Ishikawa (cell line): ENCODE data around the gene ACAA2.

Source experiments
- CEBPB ChIP-seq: IDR thresholded peaks from 2 replicates; pipeline ENCODE4 v1.6.1; 2012
- CREB1 ChIP-seq: IDR thresholded peaks from 2 replicates; pipeline ENCODE4 v1.6.1; 2012; ENCODE audit warnings: low read depth
- EGR1 ChIP-seq: IDR thresholded peaks from 2 replicates; pipeline ENCODE4 v1.6.1; 2012
- EP300 ChIP-seq: IDR thresholded peaks from 2 replicates; pipeline ENCODE4 v1.6.1; 2012; ENCODE audit warnings: borderline replicate concordance
- FOXM1 ChIP-seq: IDR thresholded peaks from 2 replicates; pipeline ENCODE4 v1.6.1; 2012; ENCODE audit warnings: low read depth, borderline replicate concordance
- NFIC ChIP-seq: IDR thresholded peaks from 2 replicates; pipeline ENCODE4 v1.6.1; 2012
- RAD21 ChIP-seq: IDR thresholded peaks from 2 replicates; pipeline ENCODE4 v1.6.1; 2012; ENCODE audit warnings: low read depth
- TAF1 ChIP-seq: IDR thresholded peaks from 2 replicates; pipeline ENCODE4 v1.6.1; 2012; ENCODE audit warnings: low read depth, mild to moderate bottlenecking
- TCF12 ChIP-seq: IDR thresholded peaks from 2 replicates; pipeline ENCODE4 v1.6.1; 2012; ENCODE audit warnings: low read depth
- TEAD4 ChIP-seq: IDR thresholded peaks from 2 replicates; pipeline ENCODE4 v1.6.1; 2012
- YY1 ChIP-seq: IDR thresholded peaks from 2 replicates; pipeline ENCODE4 v1.6.1; 2012; ENCODE audit warnings: low read depth
- TF ChIP-seq, protein P1 (sequence below): IDR thresholded peaks from 2 replicates; pipeline ENCODE4 v1.6.1; 2012; ENCODE audit warnings: low read depth, mild to moderate bottlenecking
- TF ChIP-seq, protein P2 (sequence below): IDR thresholded peaks from 2 replicates; pipeline ENCODE4 v1.6.1; 2012
- TF ChIP-seq, protein P3 (sequence below): IDR thresholded peaks from 2 replicates; pipeline ENCODE4 v1.6.1; 2012

DNA sequence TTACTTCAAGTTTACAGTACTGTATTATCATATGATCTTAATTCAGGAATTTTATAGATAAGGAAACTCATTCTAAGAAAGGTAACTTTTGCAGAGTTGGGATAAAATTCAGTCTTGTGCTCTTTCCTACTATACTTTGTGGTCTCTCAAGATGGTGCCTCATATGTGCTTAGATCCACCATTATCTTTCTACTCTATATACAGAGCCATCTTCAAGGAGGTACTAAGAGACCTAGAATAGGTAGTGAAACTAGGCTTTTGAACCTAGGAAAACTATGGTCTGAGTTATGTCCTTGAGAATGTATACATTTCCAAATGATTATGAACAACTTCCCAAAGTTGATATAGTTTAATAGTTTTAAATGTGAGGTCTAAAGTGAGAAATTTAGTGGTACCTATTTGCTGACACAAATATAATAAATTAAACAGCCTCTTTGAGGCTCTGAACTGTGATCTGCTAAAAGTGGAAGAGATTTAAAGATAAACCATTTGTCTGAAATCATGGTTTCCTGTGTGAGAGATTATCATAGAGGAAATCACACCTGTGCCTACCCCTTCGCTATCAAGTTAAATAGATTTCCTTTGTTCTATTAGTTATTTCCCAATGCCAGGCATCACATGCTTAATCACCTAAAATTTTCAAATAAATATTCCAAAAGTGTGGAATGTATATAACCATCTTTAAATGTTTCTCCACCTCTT, 27.2 kb downstream of the ACAA2 start:
- TF ChIP-seq RAD21 = no peak
- no peak for TF ChIP-seq EP300
- TF ChIP-seq, protein P1, sequence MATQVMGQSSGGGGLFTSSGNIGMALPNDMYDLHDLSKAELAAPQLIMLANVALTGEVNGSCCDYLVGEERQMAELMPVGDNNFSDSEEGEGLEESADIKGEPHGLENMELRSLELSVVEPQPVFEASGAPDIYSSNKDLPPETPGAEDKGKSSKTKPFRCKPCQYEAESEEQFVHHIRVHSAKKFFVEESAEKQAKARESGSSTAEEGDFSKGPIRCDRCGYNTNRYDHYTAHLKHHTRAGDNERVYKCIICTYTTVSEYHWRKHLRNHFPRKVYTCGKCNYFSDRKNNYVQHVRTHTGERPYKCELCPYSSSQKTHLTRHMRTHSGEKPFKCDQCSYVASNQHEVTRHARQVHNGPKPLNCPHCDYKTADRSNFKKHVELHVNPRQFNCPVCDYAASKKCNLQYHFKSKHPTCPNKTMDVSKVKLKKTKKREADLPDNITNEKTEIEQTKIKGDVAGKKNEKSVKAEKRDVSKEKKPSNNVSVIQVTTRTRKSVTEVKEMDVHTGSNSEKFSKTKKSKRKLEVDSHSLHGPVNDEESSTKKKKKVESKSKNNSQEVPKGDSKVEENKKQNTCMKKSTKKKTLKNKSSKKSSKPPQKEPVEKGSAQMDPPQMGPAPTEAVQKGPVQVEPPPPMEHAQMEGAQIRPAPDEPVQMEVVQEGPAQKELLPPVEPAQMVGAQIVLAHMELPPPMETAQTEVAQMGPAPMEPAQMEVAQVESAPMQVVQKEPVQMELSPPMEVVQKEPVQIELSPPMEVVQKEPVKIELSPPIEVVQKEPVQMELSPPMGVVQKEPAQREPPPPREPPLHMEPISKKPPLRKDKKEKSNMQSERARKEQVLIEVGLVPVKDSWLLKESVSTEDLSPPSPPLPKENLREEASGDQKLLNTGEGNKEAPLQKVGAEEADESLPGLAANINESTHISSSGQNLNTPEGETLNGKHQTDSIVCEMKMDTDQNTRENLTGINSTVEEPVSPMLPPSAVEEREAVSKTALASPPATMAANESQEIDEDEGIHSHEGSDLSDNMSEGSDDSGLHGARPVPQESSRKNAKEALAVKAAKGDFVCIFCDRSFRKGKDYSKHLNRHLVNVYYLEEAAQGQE = no peak
- no peak for TF ChIP-seq YY1
- no peak for TF ChIP-seq FOXM1
- TF ChIP-seq, protein P2, sequence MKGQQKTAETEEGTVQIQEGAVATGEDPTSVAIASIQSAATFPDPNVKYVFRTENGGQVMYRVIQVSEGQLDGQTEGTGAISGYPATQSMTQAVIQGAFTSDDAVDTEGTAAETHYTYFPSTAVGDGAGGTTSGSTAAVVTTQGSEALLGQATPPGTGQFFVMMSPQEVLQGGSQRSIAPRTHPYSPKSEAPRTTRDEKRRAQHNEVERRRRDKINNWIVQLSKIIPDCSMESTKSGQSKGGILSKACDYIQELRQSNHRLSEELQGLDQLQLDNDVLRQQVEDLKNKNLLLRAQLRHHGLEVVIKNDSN = no peak
- TF ChIP-seq, protein P3, sequence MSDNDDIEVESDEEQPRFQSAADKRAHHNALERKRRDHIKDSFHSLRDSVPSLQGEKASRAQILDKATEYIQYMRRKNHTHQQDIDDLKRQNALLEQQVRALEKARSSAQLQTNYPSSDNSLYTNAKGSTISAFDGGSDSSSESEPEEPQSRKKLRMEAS = no peak
- no peak for TF ChIP-seq TAF1
- TF ChIP-seq NFIC = no peak
- TF ChIP-seq CEBPB = no peak
- no peak for TF ChIP-seq EGR1
- TF ChIP-seq TEAD4 = no peak
- TF ChIP-seq TCF12 = no peak
- no peak for TF ChIP-seq CREB1
